ENCODE data around the gene STK33.

The STK33 gene

DNA sequence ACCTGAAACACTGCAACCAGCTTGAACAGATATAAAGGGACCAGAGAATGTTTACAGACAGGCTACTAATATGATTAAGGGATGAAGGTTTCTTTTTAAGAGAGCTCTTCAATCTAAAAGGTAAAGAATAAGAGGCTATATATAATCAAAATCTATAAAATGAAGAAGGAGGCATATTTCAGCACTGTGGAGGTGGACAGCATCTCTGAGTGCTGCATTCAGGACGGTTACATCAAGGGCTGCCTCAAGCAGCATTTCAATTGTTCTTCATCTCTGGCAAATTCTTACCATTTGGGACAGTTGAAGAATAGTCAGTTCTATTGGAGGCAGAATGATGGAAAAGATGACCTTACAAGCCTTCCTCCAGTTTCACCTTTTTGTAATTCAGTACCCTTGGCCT is 190.7 kb downstream of the STK33 start:
- DNase-seq: no peak

DNA sequence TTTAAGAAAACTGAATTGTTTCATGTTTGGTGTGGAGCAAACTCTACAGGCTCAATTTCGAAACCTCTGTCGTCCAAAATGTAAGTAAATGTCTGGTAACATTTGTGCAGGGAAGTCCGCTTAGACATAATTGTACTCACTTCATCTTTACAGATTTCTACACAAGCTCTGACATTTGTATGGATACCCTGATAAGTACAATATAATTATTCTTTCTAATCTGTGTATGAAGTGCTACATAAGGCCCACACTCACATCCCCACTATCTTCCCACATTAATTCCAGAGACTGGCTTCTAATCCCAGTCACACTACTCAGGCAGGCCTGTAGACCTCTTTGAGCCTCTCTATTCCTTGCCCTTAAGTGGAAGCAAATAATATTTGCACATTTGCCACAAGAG is 201.1 kb downstream of the STK33 start:
- no peak for DNase-seq

DNA sequence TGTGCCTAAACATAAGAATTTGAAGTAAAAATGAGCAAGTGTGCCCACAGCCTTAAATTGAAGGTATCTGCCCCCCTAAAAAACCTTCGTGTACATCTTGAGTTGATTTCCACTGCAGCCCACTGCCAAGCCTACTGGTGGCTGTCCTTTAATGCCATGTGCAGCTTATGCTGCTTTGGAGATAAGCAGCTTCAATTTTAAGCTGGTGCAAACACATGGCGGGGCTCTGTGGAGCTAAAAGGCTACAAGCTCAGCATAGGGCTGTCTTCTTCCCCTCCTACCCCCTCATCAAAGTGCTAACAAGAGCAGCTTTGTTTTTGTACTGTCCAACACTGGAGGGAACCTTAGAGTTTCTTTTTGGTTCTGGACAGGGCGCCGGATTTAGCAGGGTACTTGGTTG is 201.9 kb downstream of the STK33 start:
- DNase-seq: no peak

GRCh38 chr11:8390851-8391612 is 203.0 kb downstream of the STK33 start:
- DNase-seq: no peak

- DNase-seq: no peak
Observed at GRCh38 chr11:8389029-8389996, 204.7 kb downstream of the STK33 start.

- no peak for DNase-seq
Observed at GRCh38 chr11:8387693-8388092, 206.3 kb downstream of the STK33 start.

GRCh38 chr11:8387141-8387540 is 206.9 kb downstream of the STK33 start:
- DNase-seq: no peak

- DNase-seq: no peak
Observed at GRCh38 chr11:8386134-8386864, 207.7 kb downstream of the STK33 start.

GRCh38 chr11:8384199-8384821 is 209.7 kb downstream of the STK33 start:
- no peak for DNase-seq

DNA sequence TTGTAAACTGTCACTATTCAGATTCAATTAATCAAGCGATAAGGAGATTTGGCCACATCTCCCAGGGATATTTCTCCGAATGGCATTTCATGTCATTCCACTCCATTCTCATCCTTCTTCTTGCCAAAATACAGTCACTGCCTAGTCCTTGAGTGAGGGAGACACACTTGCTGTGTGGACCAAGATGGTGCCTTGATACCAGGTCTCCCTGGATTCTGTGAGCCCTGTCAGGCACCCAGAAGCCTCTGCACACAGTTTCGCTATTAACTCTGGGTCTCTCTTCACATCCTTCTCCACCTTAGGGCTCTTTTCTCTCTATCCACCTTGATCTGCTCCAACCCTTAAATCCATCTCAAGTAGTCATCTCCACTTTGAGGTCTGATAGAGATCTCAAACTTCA is 210.4 kb downstream of the STK33 start:
- no peak for DNase-seq

DNA sequence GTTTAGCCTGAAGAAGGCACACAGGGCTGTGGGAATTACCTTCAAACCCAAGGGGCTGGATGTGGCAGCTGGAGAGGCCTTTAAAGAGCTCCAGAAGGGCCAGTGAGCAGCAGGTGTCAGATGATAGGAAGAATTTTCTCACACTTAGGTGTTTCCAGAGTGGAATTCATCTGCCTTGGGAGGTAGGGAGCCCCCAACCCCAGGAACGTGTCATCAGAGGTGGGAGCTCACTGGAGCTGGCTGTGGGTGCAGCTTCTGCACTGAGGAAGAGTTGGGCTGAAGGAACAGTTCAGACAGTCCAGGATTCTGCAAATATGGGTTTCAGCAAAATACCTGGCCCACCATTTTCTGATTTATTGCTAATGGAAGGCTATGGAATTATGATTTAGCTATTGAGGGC is 210.8 kb downstream of the STK33 start:
- DNase-seq: no peak

DNA sequence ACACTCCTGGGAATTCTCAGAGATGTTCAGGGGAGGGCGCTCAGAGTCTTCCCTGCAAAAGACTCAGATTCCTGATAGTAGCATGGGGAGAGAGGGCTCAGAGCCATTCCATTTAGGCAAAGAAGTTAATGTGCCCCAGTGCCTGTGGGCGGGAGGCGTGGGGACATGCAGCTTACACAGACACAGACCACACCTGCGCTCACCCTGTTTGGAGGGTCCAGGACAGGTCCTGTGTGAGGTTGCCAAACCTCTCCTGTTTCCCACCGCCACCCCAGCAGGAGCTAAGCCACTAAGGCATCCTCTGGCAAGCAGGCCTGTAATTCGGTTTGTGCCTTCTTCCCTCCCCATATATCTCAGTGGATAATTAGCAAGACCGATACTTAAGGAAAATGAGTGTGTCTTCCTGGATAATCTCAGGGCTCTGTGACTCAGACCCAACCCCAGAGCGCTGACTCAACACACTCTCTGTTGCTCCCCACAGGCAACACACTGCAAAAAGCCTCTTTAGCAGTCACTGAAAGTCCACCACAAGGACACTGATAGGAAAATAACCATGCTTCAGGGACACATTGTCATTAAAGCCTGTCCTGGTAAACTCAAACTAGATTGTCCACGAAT is 211.5 kb downstream of the STK33 start:
- no peak for DNase-seq

GRCh38 chr11:8381871-8382396 is 212.1 kb downstream of the STK33 start:
- DNase-seq: no peak

DNA sequence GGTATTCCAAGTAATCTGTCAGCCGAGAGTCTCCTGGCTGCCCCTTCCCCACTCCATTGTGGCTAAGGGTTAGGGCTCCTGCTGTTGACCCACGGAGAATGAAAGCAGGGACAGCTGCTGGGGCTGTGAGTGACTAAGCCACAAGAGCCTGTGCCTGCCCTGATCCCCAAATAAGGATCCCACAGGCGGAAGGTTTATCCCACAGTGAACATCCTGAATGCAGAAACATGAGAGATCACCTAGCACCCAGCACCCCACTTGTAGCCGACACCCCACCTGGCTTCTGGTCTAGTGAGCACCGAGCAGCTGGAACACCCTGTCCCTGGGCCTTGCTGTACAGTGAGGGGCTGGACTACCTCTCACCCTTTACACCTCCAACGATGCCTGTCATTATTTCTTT is 212.7 kb downstream of the STK33 start:
- no peak for DNase-seq

GRCh38 chr11:8375932-8376331 is 218.1 kb downstream of the STK33 start:
- no peak for DNase-seq

GRCh38 chr11:8375460-8375859 is 218.6 kb downstream of the STK33 start:
- DNase-seq: no peak

- DNase-seq: no peak
Observed at GRCh38 chr11:8374716-8375115, 219.3 kb downstream of the STK33 start.

GRCh38 chr11:8373519-8374432 is 220.3 kb downstream of the STK33 start:
- DNase-seq: no peak

GRCh38 chr11:8372641-8373381 is 221.2 kb downstream of the STK33 start:
- no peak for DNase-seq

DNA sequence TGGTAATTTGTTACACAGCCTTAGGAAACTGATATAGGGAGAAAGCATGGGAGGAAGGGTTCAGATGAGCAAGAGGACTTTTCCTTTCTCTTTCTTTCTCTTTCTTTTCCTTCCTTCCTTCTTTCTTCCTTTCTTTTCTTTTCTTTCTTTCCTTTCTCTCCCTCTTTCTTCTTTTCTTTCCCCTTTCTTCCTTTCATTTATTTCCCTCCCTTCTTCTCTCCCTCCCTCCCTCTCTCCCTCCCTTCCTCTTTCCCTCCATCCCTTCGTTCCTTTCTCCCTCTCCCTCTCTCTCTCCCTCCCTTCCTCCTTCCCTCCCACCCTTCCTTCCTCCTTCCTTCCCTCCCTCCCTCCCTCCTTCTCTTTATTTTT is 222.5 kb downstream of the STK33 start:
- no peak for DNase-seq

Data from activated CD4-positive, alpha-beta T cell treated with anti-CD3 and anti-CD28 coated beads for 48 hours (primary cell).